CD4-positive, alpha-beta T cell (primary cell): ENCODE measurements around the gene DDX60. TPM values are rescaled to one million over a fixed set of nuclear protein-coding genes. Genes with fewer than 3 reads are reported as not detected.

ENCODE experiments used
- ATAC-seq: fragments of 200-7000 bp; cut with Tn5 transposase; one replicate; pipeline ENCODE4 v1.10.0; 2022; ENCODE audit warnings: mild to moderate bottlenecking; ENCODE audit not compliant: poor library complexity
- CTCF ChIA-PET: fragments of 350-600 bp; sonication (Branson Sonifier 250); formaldehyde crosslinking; loops from one replicate; lab custom pipeline; 2021; ENCODE audit warnings: antibody characterized with exemption, inconsistent platforms; lab: Charles Lee
- POLR2A ChIA-PET: fragments of 350-600 bp; sonication (Branson Sonifier 250); formaldehyde crosslinking; loops from one replicate; lab custom pipeline; 2021; ENCODE audit warnings: antibody characterized with exemption, inconsistent platforms; lab: Charles Lee
- DNase-seq, 14 experiments: peaks; one replicate each; pipeline ENCODE4 v3.0.0-alpha.2; 2013 to 2020; ENCODE audit warnings: mixed read lengths in 2 of 14
- H3K27ac ChIP-seq, 2 donors: one replicate each; pipeline versions ENCODE4 v1.5.1 to v1.7.0; 2013; ENCODE audit warnings: low read length in 2 of 2, low read depth in 1 of 2, mild to moderate bottlenecking in 1 of 2
- H3K27me3 ChIP-seq, 2 experiments: 1 replicate in 1 of 2; 2 replicates in 1 of 2; pipeline versions ENCODE4 v1.6.1 to v1.7.0; 2013; ENCODE audit warnings: low read length in 2 of 2, control low read depth in 1 of 2, mild to moderate bottlenecking in 1 of 2, moderate library complexity in 1 of 2; ENCODE audit not compliant: insufficient read depth in 2 of 2, control insufficient read depth in 1 of 2
- H3K36me3 ChIP-seq: one replicate; pipeline ENCODE4 v1.6.1; 2013; ENCODE audit warnings: low read length, control low read depth; ENCODE audit not compliant: insufficient read depth
- H3K4me1 ChIP-seq: one replicate; pipeline ENCODE4 v1.6.1; 2013; ENCODE audit warnings: low read length, control low read depth; ENCODE audit not compliant: insufficient read depth
- H3K4me3 ChIP-seq: one replicate; pipeline ENCODE4 v1.5.1; 2013; ENCODE audit warnings: mild to moderate bottlenecking, low read length, moderate library complexity
- H3K9me3 ChIP-seq, 2 experiments: 1 replicate in 1 of 2; 2 replicates in 1 of 2; pipeline versions ENCODE4 v1.6.1 to v1.7.0; 2013; ENCODE audit warnings: low read length in 2 of 2, mild to moderate bottlenecking in 2 of 2, control low read depth in 1 of 2, moderate library complexity in 1 of 2; ENCODE audit not compliant: control insufficient read depth in 1 of 2, insufficient read depth in 1 of 2
- H3K27ac Mint-ChIP-seq: one replicate; pipeline ENCODE4 v1.8.0; 2020; ENCODE audit warnings: mixed read lengths
- H3K27me3 Mint-ChIP-seq: one replicate; pipeline ENCODE4 v1.8.0; 2021; ENCODE audit warnings: mixed read lengths
- H3K36me3 Mint-ChIP-seq: one replicate; pipeline ENCODE4 v1.8.0; 2021; ENCODE audit warnings: low read depth, mixed read lengths
- H3K4me1 Mint-ChIP-seq: one replicate; pipeline ENCODE4 v1.8.0; 2021; ENCODE audit warnings: low read depth, mixed read lengths
- H3K4me3 Mint-ChIP-seq: one replicate; pipeline ENCODE4 v1.8.0; 2020; ENCODE audit warnings: mild to moderate bottlenecking, mixed read lengths
- H3K9me3 Mint-ChIP-seq: one replicate; pipeline ENCODE4 v1.8.0; 2020; ENCODE audit warnings: mixed read lengths
- intact Hi-C, 2 experiments: fragments of 100-400 bp; cut with DNase I in 1 of 2; cut with micrococcal nuclease in 1 of 2; formaldehyde crosslinking; loops; one replicate each; pipeline versions ENCODE4 v1.15.1 to v1.9.0; 2023 to 2025; cut with DNase I, micrococcal nuclease
- total RNA-seq, 174 experiments: library from RNA in 2 of 174; stranded (reverse) in 2 of 174; gene quantifications; one replicate each; pipeline ENCODE4 v1.2.3 and lab custom pipeline; 2021 to 2026
- TF ChIP-seq, protein P1 (sequence below): fragments of 200-600 bp; IDR thresholded peaks from one replicate; pipeline ENCODE4 v1.8.0; 2022; ENCODE audit warnings: antibody characterized with exemption, mild to moderate bottlenecking

DDX60 gene
- total RNA-seq, 2 experiments from 2014 or later: 11.9 to 12.2 TPM

GRCh38 chr4:168361365-168362024 lies 42.9 kb upstream of the DDX60 start:
- intact Hi-C loops: no loop called here
- H3K4me1 Mint-ChIP-seq: peaks cover 22% of the 10 kb centered on the region
- H3K27me3 Mint-ChIP-seq: no peaks in the 10 kb centered on the region
- peaks cover 100% of the 10 kb centered on the region for H3K36me3 Mint-ChIP-seq
- Histone ChIP-seq H3K9me3 (peaks cover 0 to 5% of the 10 kb centered on the region in 2 experiments), H3K4me3 (no peak overlapping the region), H3K27ac (no peak overlapping the region), H3K4me1 (no peaks in the 10 kb centered on the region), H3K27me3 (no peaks in the 10 kb centered on the region), H3K36me3 (peaks cover 70% of the 10 kb centered on the region)
- TF ChIP-seq, protein P1, sequence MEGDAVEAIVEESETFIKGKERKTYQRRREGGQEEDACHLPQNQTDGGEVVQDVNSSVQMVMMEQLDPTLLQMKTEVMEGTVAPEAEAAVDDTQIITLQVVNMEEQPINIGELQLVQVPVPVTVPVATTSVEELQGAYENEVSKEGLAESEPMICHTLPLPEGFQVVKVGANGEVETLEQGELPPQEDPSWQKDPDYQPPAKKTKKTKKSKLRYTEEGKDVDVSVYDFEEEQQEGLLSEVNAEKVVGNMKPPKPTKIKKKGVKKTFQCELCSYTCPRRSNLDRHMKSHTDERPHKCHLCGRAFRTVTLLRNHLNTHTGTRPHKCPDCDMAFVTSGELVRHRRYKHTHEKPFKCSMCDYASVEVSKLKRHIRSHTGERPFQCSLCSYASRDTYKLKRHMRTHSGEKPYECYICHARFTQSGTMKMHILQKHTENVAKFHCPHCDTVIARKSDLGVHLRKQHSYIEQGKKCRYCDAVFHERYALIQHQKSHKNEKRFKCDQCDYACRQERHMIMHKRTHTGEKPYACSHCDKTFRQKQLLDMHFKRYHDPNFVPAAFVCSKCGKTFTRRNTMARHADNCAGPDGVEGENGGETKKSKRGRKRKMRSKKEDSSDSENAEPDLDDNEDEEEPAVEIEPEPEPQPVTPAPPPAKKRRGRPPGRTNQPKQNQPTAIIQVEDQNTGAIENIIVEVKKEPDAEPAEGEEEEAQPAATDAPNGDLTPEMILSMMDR: no peak
- H3K27ac Mint-ChIP-seq: no peak overlapping the region
- peaks cover 16% of the 10 kb centered on the region for H3K9me3 Mint-ChIP-seq
- no peak overlapping the region for H3K4me3 Mint-ChIP-seq
- POLR2A ChIA-PET: no interaction called here
- DNase-seq (no peak), ATAC-seq (no peak)
- CTCF ChIA-PET: no interaction called here

DNA sequence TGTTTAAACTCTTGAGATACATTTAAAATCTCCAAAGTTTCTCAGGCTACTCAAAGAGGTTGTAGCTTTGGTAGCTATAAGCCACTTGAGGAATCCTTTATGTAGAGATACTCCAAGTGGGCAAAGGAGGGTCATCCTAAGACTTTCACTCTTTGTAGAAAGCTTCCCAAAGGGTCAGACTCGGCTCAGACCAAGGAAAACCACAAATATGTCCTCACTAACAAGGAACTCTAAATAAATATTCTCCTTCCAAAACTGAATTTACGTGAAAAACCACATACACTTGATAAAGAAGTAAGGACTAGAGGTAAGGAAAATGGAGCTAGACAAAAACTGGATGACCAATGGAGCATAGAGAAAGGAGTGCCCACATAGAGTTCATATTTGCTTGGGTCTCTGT lies 41.7 kb upstream of the DDX60 start:
- no peak for ATAC-seq
- H3K36me3 Mint-ChIP-seq: peaks cover 99% of the 10 kb centered on the region
- peaks cover 68% of the 10 kb centered on the region for H3K36me3 ChIP-seq

GRCh38 chr4:168357941-168358340 lies 39.4 kb upstream of the DDX60 start:
- Mint-ChIP-seq H3K9me3 (peaks cover 17% of the 10 kb centered on the region), H3K27me3 (no peaks in the 10 kb centered on the region), H3K4me1 (no peaks in the 10 kb centered on the region), H3K4me3 (no peak overlapping the region), H3K27ac (no peak overlapping the region), H3K36me3 (peaks cover 84% of the 10 kb centered on the region)
- Histone ChIP-seq H3K36me3 (peaks cover 57% of the 10 kb centered on the region), H3K27ac (no peak overlapping the region), H3K27me3 (no peaks in the 10 kb centered on the region), H3K4me1 (no peaks in the 10 kb centered on the region), H3K4me3 (no peak overlapping the region), H3K9me3 (peaks cover 8 to 15% of the 10 kb centered on the region in 2 experiments)
- no peak for ATAC-seq
- ChIA-PET POLR2A (no interaction called here), CTCF (no interaction called here)
- no peak for DNase-seq
- intact Hi-C loops: no loop called here
- TF ChIP-seq, protein P1: no peak

More for the DNA sequence above, 41.7 kb upstream of the DDX60 start:
- Mint-ChIP-seq H3K27ac (no peak overlapping the region), H3K27me3 (no peaks in the 10 kb centered on the region), H3K4me3 (no peak overlapping the region), H3K4me1 (peaks cover 16% of the 10 kb centered on the region), H3K9me3 (peaks cover 22% of the 10 kb centered on the region)
- H3K4me3 ChIP-seq: no peak overlapping the region
- peaks cover 0 to 5% of the 10 kb centered on the region in 2 experiments for H3K9me3 ChIP-seq
- no peaks in the 10 kb centered on the region for H3K27me3 ChIP-seq
- DNase-seq: no peak
- H3K27ac ChIP-seq: no peak overlapping the region
- CTCF ChIA-PET: no interaction called here
- POLR2A ChIA-PET: no interaction called here
- TF ChIP-seq, protein P1: no peak
- intact Hi-C loops: no loop called here
- no peaks in the 10 kb centered on the region for H3K4me1 ChIP-seq
